Ovary (tissue), 9 donors: ENCODE results near the gene C2CD4C. TPM values are rescaled to one million over a fixed set of nuclear protein-coding genes. Genes with fewer than 3 reads are reported as not detected.

ENCODE experiments used
- DNase-seq, 5 donors: peaks; one replicate each; pipeline ENCODE4 v3.0.0-alpha.2; 2019 to 2020
- H3K27ac ChIP-seq, 2 donors: fragments of 200-600 bp; one replicate each; pipeline versions ENCODE4 v1.5.1 to v1.8.0; 2019 to 2022
- H3K27me3 ChIP-seq: fragments of 200-600 bp; one replicate; pipeline ENCODE4 v1.8.0; 2022
- H3K36me3 ChIP-seq: fragments of 200-600 bp; sonication (generic); one replicate; pipeline ENCODE4 v1.5.1; 2019
- H3K4me1 ChIP-seq: one replicate; pipeline ENCODE4 v1.8.1; 2013; ENCODE audit warnings: mild to moderate bottlenecking, moderate library complexity; ENCODE audit not compliant: insufficient read depth
- H3K4me3 ChIP-seq: fragments of 200-600 bp; sonication (generic); one replicate; pipeline ENCODE4 v1.5.1; 2017
- H3K9me3 ChIP-seq, 2 donors: fragments of 200-600 bp in 1 of 2; sonication (generic) in 1 of 2; one replicate each; pipeline versions ENCODE4 v1.5.1 to v1.8.1; 2013 to 2019; ENCODE audit warnings: mild to moderate bottlenecking in 1 of 2, moderate library complexity in 1 of 2
- EP300 ChIP-seq: sonication (generic); formaldehyde crosslinking; IDR thresholded peaks from one replicate; pipeline ENCODE4 v1.6.1; 2017; ENCODE audit warnings: antibody characterized with exemption
- POLR2A ChIP-seq: fragments of 450-650 bp; IDR thresholded peaks from one replicate; pipeline ENCODE4 v1.6.1; 2017; ENCODE audit warnings: antibody characterized with exemption, mild to moderate bottlenecking, moderate library complexity
- WGBS, 3 donors: extraction: QIAGEN DNeasy Blood & Tissue Kit in 1 of 3; methylation state at CpG; one replicate each; pipeline versions ENCODE4 v1.1.5 to v1.1.7; 2013 to 2017; 5-methylcytosine and 5-hydroxymethylcytosine counted together
- intact Hi-C, 4 donors: fragments of 100-400 bp; cut with DNase I; formaldehyde crosslinking; loops; one replicate each; pipeline versions ENCODE4 v1.11.0 to v1.15.1; 2022 to 2023
- polyA plus RNA-seq, 2 donors: library from polyadenylated mRNA; stranded (reverse); fragments of 200-250 nt in 1 of 2; fragments of 350-450 nt in 1 of 2; fragmentation: Illumina TruSeq in 1 of 2; extraction: RNeasy Lipid Tissue Mini Kit (QIAGEN cat#74804) in 1 of 2; gene quantifications; one replicate each; pipeline ENCODE4 v1.2.3, GENCODE V29; 2013 to 2014
- total RNA-seq, 7 donors: library from RNA; depleted of rRNA in 2 of 7; stranded (reverse); fragments of >200 nt in 2 of 7; fragmentation: NEBNext Ultra II Directional in 3 of 7; extraction: Animal tissue kit (Norgen Biotek cat#: 25700) in 3 of 7; gene quantifications; one replicate each; pipeline versions ENCODE4 v1.1.0 to v1.2.4, GENCODE V29; 2016 to 2023
- TF ChIP-seq, protein P1 (sequence below), 3 donors: fragments of 450-650 bp in 2 of 3; fragments of 200-600 bp in 1 of 3; IDR thresholded peaks; one replicate each; pipeline versions ENCODE4 v1.5.1 to v1.8.0; 2016 to 2022; ENCODE audit warnings: antibody characterized with exemption in 3 of 3, mild to moderate bottlenecking in 1 of 3
- donor health status: DM: no; HTN: no; CAD: no; lungs with moderate emphysema.
- donor health status: DM: no; HTN: no; CAD: no.
- donor health status: Bipolar disorder and iron deficiency.
- donor health status: DM: yes; HTN: yes; CAD: no.
- donor health status: DM: no; HTN: no; CAD: no.
- donor health status: DM: yes; HTN: yes; CAD: no.

C2CD4C gene
- total and polyA plus RNA-seq, 9 donors = 0.12 to 2.3 (median 0.42) TPM; not detected in 3

DNA sequence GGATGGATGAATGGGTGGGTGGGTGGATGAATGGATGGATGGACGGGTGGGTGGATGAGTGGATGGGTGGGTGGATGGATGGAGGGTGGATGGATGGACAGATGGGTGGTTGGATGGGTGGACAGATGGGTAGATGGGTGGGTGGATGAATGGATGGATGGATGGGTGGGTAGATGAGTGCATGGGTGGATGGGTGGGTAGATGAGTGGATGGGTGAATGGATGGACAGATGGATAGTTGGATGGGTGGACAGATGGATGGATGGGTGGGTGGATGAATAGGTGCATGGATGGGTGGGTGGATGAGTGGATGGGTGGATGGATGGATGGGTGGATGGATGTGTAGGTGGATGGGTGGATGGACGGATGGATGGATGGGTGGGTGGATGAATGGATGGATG, 34.1 kb upstream of the C2CD4C start:
- Histone ChIP-seq H3K36me3 (no peaks in the 10 kb centered on the region), H3K27ac (no peak overlapping the region), H3K4me1 (peaks cover 2% of the 10 kb centered on the region), H3K27me3 (no peaks in the 10 kb centered on the region), H3K9me3 (no peaks in the 10 kb centered on the region), H3K4me3 (no peak overlapping the region)
- no peak for DNase-seq
- WGBS, 3 donors = 87 to 92% (median 88%) methylated on average over 2 of the region's 2 CpGs
- intact Hi-C loops = no loop called here
- TF ChIP-seq EP300 (no peak), POLR2A (no peak)
- TF ChIP-seq, protein P1, sequence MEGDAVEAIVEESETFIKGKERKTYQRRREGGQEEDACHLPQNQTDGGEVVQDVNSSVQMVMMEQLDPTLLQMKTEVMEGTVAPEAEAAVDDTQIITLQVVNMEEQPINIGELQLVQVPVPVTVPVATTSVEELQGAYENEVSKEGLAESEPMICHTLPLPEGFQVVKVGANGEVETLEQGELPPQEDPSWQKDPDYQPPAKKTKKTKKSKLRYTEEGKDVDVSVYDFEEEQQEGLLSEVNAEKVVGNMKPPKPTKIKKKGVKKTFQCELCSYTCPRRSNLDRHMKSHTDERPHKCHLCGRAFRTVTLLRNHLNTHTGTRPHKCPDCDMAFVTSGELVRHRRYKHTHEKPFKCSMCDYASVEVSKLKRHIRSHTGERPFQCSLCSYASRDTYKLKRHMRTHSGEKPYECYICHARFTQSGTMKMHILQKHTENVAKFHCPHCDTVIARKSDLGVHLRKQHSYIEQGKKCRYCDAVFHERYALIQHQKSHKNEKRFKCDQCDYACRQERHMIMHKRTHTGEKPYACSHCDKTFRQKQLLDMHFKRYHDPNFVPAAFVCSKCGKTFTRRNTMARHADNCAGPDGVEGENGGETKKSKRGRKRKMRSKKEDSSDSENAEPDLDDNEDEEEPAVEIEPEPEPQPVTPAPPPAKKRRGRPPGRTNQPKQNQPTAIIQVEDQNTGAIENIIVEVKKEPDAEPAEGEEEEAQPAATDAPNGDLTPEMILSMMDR (IDR thresholded peaks at IDR 0.05) = no peak

DNA sequence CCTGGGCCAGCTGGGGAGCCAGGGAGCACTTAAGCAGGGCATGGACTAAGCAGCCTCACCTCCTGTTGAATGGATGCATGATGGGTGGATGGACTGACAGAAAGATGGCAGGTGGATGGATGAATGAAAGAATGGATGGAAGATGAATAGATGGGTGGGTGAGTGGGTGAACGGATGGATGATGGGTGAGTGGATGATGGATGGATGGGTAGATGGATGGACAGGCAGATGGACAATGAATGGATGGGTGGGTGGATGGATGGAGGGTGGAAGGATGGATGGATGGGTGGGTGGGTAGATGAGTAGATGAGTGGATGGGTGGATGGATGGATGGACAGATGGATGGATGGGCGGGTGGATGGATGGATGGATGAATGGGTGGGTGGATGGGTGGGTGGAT, 33.1 kb upstream of the C2CD4C start:
- TF ChIP-seq, protein P1 (IDR thresholded peaks at IDR 0.05) = no peak
- no peak for TF ChIP-seq EP300
- TF ChIP-seq POLR2A = no peak
- WGBS, 3 donors = 81 to 95% (median 89%) methylated on average over 2 of the region's 2 CpGs
- intact Hi-C loops = no loop called here
- H3K9me3 ChIP-seq = no peaks in the 10 kb centered on the region
- H3K27ac ChIP-seq = no peak overlapping the region
- no peaks in the 10 kb centered on the region for H3K27me3 ChIP-seq
- H3K4me3 ChIP-seq = no peak overlapping the region
- peaks cover 2% of the 10 kb centered on the region for H3K4me1 ChIP-seq
- no peak for DNase-seq
- no peaks in the 10 kb centered on the region for H3K36me3 ChIP-seq

DNA sequence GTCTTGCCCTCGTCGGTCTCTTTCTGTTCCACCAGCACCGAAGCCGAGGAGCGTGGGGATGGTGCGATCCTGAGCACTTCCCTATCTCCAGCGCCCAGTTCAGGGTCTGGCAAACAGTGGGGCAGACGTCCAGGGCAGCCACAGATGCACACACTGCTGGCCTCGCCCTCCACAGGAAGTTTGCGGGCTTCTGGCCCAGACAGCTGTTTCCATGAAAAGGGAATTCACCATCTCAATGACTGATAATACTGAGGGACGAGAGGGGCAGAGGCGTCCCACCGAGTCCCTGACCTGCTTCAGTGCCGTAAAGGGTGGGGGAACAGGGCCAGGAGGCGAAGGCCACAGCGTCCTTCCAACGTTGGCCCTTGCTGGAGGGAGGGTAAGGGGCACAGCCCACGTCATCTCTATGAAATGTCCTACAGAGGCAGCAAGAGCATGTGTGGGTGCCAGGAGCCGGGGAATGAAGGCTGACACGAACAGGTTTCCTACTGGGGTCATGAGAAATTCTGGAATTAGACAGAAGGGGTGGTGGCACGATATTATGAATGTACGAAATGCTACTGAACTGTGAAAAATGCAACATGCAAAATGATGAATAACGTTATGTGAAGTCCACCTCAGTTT, 32.4 kb upstream of the C2CD4C start:
- 29 to 72% (median 38%) methylated on average over 23 of the region's 23 CpGs for WGBS, 3 donors
- Histone ChIP-seq H3K9me3 (no peaks in the 10 kb centered on the region), H3K36me3 (no peaks in the 10 kb centered on the region), H3K4me3 (no peak overlapping the region), H3K27me3 (no peaks in the 10 kb centered on the region), H3K27ac (no peak overlapping the region), H3K4me1 (peaks cover 2% of the 10 kb centered on the region)
- no peak for DNase-seq
- intact Hi-C loops = no loop called here
- no peak for TF ChIP-seq EP300
- no peak for TF ChIP-seq POLR2A
- TF ChIP-seq, protein P1 (IDR thresholded peaks at IDR 0.05) = no peak

DNA sequence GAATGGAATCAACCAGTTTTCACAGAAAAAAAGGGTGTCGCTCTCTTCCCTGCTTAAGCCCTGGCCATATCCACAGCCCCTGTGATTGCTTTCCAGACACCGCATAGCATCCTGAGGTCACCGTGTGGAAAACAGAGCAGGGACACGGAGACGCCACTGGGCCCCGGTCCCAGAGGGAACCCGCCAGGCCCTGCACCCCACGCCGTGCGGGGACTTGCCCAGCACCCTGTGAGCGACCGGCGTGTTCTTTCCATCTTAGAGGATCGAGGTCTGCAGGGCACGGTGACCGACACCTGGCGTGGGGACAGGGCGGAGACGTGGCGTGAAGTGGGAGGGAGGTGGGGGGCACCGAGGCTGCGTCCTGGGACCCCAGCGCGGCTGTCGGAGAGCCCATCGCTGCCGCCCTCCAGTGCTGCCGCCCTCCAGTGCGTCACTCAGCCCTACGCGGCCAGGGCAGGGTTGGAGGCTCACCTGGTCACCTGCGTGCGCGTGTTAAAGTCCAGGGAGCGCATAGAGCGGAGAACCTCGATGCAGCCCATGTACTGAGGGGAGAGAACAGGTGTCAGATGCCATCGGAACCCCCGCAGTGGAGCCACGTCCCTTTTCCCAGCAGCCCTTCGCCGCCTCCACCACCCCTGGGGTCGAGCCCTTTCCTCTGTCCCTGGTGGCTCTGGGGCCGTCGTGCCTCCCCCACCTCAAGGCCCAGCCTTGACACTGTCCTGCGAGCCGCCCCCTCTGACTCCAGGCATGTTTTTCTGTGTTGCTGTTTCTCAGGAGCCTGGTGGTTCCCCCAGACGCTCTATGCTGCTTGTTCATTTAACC, 31.7 kb upstream of the C2CD4C start:
- 81 to 83% (median 82%) methylated on average over 47 to 48 of the region's 48 CpGs for WGBS, 3 donors
- intact Hi-C loops = no loop called here
- no peak overlapping the region for H3K27ac ChIP-seq

More for the DNA sequence above, 31.7 kb upstream of the C2CD4C start:
- Histone ChIP-seq H3K4me3 (no peak overlapping the region), H3K9me3 (no peaks in the 10 kb centered on the region), H3K27me3 (no peaks in the 10 kb centered on the region), H3K4me1 (peaks cover 2% of the 10 kb centered on the region), H3K36me3 (no peaks in the 10 kb centered on the region)
- no peak for DNase-seq
- TF ChIP-seq EP300 = no peak
- no peak for TF ChIP-seq POLR2A
- TF ChIP-seq, protein P1 (IDR thresholded peaks at IDR 0.05) = no peak
